GM18507 (cell line): ENCODE results near the gene TULP1.

Experiments used
- DNase-seq: peaks from one replicate; pipeline ENCODE4 v3.0.0; 2011; ENCODE audit warnings: low read depth; ENCODE audit not compliant: insufficient read length; ENCODE audit errors: extremely low spot score
- FAIRE-seq: peaks from 2 replicates; lab custom pipeline; 2011; peaks lifted over from hg19 to GRCh38; lab: Jason Lieb, UNC

The TULP1 gene

GRCh38 chr6:35487658-35488516 lies 24.8 kb downstream of the TULP1 start:
- FAIRE-seq (no peak), DNase-seq (no peak)

GRCh38 chr6:35486005-35486925 lies 26.4 kb downstream of the TULP1 start:
- FAIRE-seq (no peak), DNase-seq (no peak)

- DNase-seq = no peak
Measured at GRCh38 chr6:35485402-35485877, 27.3 kb downstream of the TULP1 start.

GRCh38 chr6:35484921-35485392 lies 27.7 kb downstream of the TULP1 start:
- FAIRE-seq (no peak), DNase-seq (no peak)

More at GRCh38 chr6:35485402-35485877, 27.3 kb downstream of the TULP1 start:
- FAIRE-seq = no peak

GRCh38 chr6:35483893-35484645 lies 28.6 kb downstream of the TULP1 start:
- FAIRE-seq (no peak), DNase-seq (no peak)

GRCh38 chr6:35483490-35483889 lies 29.2 kb downstream of the TULP1 start:
- no peak for DNase-seq
- no peak for FAIRE-seq

GRCh38 chr6:35483062-35483461 lies 29.6 kb downstream of the TULP1 start:
- FAIRE-seq = no peak

GRCh38 chr6:35481226-35481625 lies 31.5 kb downstream of the TULP1 start:
- no peak for DNase-seq

More at GRCh38 chr6:35483062-35483461, 29.6 kb downstream of the TULP1 start:
- DNase-seq = no peak

GRCh38 chr6:35480176-35480575 lies 32.5 kb downstream of the TULP1 start:
- FAIRE-seq (no peak), DNase-seq (no peak)

More at GRCh38 chr6:35481226-35481625, 31.5 kb downstream of the TULP1 start:
- FAIRE-seq = no peak

- DNase-seq (no peak), FAIRE-seq (no peak)
Measured at GRCh38 chr6:35478259-35478658, 34.4 kb downstream of the TULP1 start.

- FAIRE-seq (no peak), DNase-seq (no peak)
Measured at GRCh38 chr6:35477551-35478179, 35.0 kb downstream of the TULP1 start.

GRCh38 chr6:35477028-35477427 lies 35.7 kb downstream of the TULP1 start:
- FAIRE-seq = no peak
- DNase-seq = no peak

- no peak for FAIRE-seq
- no peak for DNase-seq
Measured at GRCh38 chr6:35476004-35476403, 36.7 kb downstream of the TULP1 start.

GRCh38 chr6:35475573-35475972 lies 37.1 kb downstream of the TULP1 start:
- no peak for DNase-seq

GRCh38 chr6:35474942-35475570 lies 37.6 kb downstream of the TULP1 start:
- FAIRE-seq (no peak), DNase-seq (no peak)

More at GRCh38 chr6:35475573-35475972, 37.1 kb downstream of the TULP1 start:
- no peak for FAIRE-seq

- no peak for FAIRE-seq
- DNase-seq = no peak
Measured at GRCh38 chr6:35474131-35474941, 38.4 kb downstream of the TULP1 start.

GRCh38 chr6:35473850-35474130 lies 38.9 kb downstream of the TULP1 start:
- DNase-seq (no peak), FAIRE-seq (no peak)
